ENCODE measurements around the gene MED28.
"Not testable (repeated sequence)": the region's sequence is repeated elsewhere in the genome, so short reads cannot be mapped to it uniquely, and the experiment has no call there.

The MED28 gene, protein sequence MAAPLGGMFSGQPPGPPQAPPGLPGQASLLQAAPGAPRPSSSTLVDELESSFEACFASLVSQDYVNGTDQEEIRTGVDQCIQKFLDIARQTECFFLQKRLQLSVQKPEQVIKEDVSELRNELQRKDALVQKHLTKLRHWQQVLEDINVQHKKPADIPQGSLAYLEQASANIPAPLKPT

DNA sequence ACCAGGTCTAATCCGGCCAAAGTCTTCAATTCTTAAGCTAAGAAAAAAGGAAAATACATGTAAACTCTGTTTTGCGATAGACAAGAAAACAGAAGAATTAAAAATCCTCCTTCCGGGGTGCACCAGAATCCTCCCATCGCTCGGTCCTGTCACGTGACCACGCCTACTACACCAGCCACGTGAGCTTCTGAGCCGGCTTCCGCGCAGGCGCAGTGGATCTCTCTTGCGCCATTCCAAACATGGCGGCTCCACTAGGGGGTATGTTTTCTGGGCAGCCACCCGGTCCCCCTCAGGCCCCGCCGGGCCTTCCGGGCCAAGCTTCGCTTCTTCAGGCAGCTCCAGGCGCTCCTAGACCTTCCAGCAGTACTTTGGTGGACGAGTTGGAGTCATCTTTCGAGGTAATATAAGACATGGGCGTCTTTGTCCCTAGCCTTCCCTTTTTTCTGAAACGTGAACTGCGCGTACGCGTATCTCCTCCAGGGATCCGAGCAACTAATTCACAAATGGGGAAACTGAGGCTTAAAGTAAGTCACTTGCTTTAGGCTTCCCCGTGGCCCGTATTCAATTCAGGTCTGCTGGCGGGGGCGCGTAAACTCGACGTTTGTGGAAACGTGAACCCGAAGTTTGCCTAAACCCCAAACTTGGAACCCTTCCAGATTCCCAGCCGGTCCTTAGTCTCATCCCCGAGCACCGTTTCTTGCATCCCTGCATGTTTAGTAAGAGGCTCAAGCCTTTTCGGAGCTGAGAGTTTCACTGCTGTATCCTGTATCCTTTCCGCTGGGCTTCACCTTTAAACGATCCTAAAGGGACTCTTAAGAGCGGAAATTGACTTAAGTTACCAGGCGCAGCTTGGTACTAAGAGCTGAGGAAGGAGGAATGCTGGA is at the start of gene MED28:
TSS of gene MED28 (plus strand) at position 226 of the 884 bp plus-strand sequence. CDS start at position 240, 14 bp downstream.
- peak; percentile 92 for DNase-seq (ENCODE audit: low read depth)

DNA sequence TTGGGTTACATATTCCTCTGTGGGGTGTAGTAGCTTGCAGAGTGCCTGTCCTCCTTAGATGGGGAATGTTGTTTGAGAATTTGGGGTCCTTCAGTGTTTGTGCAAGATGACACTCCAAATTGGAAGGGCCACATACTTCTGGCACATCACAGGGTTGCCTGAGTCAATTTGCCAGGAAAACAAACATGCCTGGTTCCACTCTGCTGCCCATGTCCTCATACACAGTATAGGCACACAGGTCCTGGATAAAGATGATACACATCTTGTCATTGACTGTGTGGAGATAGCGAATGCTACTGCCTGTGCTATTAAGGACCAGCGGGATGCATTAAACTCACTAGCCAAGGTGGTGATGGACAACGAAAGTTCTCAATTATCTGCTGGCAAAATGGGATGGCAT is 48.6 kb upstream of the MED28 start:
- no peak for DNase-seq (ENCODE audit: low read depth)

DNA sequence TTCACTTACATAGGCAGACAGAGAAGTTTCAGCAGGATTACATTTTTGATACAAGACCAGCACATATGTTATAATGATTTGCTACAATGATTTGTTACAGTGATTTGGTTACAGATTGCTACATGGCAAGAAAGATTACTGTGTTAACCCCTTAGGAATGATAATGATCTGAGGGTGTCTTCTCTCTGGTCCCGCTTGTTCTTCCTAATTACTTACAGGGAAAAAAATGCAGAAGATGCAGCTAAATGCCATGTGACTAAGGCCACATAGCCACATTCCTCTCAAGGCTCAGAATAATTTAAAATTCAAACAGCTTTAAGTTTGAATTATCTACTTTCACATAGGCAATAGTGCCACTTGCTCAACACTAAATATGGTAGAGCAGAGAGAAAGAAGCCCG is 47.2 kb upstream of the MED28 start:
- no peak for DNase-seq (ENCODE audit: low read depth)

DNA sequence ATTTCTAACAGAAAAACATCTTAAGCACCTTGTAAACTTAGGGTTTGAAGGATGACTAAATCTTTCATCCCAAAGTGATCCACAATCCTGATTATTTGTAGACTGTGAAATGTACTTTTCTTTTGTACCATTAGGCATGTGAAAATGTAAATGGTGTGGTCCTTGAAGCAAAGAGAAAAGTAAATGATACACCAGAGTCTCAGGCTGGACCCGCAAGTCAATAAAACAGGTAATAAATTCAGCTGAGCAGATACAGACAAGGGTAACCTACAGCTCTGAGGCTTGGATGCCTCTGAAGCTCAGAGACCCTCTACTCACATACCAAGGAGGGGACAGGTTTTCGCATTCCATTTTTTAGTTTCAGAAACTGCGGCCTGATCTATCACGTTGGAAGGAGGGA is 40.2 kb upstream of the MED28 start:
- no peak for DNase-seq (ENCODE audit: low read depth)

DNA sequence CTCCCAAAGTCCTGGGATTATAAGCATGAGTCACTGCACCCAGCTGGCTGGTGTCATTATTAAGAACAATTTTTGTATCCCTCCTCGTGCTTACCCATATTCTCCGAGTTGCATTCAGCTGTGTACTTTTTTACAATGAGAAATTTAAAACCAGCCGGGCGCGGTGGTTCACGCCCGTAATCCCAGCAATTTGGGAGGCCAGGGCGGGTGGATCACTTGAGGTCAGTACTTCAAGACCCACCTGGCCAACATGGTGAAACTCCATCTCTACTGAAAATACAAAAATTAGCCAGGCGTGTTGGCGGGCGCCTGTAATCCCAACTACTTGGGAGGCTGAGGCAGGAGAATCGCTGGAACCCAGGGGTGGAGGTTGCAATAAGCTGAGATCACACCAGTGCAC is 39.3 kb upstream of the MED28 start:
- not testable (repeated sequence) for DNase-seq (ENCODE audit: low read depth)

DNA sequence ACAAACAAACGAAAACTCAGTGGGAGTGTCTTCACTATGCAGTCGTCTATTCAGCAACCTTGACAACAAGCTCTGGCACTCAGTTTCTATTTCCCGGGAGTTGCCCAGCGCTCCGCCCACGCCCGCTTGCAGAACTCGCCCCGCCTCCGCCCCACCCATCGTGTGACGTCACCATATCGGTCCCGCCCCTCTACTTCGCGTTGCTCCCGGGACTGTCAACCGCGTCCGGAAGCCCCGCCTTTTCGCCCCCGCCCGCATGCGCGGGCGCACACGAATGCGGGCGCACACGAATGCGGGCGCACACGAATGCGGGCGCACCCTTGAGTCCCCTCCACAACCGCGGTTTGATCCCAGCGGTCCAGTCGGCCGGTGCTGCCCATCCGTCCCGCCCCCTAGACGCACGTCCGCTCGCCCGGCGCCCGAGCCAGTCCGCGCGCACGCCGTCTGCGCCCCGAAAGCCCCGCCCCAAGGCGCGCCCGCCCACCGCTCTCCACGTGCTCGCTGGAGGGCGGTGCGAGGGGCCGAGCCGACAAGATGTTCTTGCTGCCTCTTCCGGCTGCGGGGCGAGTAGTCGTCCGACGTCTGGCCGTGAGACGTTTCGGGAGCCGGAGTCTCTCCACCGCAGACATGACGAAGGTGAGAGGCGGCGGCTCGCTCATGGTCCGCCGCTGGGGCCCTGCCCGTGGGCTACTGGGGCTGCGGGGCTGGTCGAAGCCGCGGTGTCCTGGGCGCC is 37.3 kb upstream of the MED28 start, which contains the start of gene LAP3:
TSS of gene LAP3 (plus strand) at position 267 of the 733 bp plus-strand sequence. CDS start at position 535, 268 bp downstream.
- peak; percentile 94 for DNase-seq (ENCODE audit: low read depth)

DNA sequence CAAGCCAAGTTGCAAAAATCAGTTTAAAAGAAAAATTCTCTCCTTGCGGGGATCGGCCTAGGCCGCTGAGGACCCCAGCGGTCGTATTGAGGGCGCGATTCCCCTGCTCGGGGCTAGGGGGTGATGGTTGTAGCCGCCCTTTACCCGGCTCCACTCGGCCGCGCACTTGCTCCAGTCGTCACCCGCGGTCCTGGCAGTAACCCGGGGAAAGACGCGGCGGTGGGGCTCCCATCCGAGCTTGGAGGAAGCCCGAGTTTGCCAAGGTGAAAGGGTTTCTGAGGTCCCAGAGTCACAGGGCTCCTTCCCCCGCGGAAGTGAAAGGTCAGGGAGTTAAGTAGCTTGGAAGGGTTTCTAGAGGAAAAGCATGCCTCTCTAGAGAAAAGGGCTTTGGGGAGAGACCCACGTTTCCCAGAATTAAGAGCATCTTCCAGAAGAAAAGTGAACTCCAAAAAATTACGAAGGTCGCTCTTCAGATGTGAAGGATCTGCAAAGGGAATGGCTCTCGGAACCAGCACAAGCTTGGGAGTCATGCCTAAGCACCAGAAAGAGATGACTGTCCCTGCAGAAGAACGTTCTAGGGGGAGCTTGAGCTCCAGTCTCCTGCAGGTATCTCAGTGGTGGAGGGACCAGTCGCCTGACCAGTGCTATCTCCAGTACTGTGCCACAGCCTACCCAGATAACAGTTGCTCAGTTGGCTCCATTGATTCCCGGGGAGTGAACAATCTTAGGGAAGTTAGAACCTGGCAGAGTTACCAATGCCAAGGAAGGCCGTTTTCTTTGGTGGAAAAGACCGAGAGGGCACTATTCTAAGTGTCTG is 36.6 kb upstream of the MED28 start:
- DNase-seq (ENCODE audit: low read depth) = peak; percentile 19

DNA sequence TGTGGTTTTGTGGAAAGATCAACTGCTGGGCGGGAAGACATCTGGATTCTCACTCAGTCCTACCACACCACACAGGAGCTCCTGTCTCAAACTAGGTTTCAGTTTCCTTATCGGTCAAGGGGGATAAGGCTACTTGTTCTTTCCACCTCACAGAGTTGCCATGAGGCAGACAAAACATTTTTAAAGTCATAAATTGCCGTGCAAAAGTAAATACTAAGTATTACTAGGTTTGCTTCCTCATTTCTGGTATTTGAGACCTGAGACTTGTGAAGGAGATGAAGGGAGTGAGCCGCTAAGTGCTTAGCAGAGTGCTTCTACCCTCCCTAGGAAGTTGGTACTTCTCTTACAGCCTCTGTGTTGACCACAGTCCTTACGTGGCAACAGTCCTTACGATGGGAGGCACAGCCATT is 36.0 kb upstream of the MED28 start:
- DNase-seq (ENCODE audit: low read depth) = no peak

DNA sequence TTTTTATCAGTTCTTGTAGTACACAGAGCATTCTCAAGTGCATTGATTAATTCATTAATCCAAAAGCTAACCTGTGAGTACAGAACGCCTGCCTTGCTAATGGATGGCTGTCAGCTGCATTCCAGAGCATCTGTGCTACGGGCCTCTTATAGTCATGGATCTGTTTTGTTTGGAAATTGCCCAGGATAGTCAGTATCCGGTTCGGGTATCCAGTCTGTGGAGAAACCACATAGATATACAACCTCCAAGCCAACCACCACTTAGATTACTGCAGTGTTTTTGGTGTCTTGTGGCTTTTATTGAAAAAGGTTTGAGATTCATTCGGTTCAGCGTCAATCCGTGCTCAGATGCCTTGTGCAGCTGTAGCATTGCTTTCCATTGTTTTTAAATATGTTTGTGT is 33.5 kb upstream of the MED28 start:
- no peak for DNase-seq (ENCODE audit: low read depth)

DNA sequence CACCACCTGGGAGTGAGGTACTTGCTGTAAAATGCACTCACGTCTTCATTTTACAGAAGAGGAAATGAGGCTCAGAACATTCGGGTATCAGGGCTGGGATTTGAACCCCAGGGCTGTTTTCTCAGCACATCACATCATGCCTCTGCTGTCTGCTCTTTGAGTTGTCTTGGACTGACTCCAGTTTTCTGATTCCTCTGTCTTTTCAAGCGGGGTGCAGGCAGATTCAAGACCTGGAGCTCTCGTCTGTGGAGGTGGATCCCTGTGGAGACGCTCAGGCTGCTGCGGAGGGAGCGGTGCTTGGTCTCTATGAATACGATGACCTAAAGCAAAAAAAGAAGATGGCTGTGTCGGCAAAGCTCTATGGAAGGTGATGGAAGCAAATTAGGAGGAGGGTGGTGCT is 31.2 kb upstream of the MED28 start:
- no peak for DNase-seq (ENCODE audit: low read depth)

DNA sequence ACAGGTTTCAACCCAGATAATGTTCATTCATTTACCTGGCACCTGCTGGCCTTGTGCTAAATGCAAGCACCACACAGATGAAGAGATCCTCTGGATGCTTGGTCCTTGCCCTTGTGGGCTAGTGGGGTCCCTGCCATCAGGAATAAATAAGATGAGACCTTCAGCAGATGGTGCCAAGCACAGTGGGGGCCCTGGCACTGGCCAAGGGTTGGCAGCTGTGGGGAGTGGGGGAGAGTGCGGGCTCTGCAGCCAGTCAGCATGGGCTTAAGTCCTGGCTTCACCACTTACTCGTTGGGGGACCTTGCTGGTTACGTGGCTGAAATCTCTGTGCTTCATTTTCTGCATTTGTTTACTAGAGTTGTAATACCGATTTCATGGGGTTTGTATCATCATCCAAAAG is 30.5 kb upstream of the MED28 start:
- DNase-seq (ENCODE audit: low read depth) = no peak

DNA sequence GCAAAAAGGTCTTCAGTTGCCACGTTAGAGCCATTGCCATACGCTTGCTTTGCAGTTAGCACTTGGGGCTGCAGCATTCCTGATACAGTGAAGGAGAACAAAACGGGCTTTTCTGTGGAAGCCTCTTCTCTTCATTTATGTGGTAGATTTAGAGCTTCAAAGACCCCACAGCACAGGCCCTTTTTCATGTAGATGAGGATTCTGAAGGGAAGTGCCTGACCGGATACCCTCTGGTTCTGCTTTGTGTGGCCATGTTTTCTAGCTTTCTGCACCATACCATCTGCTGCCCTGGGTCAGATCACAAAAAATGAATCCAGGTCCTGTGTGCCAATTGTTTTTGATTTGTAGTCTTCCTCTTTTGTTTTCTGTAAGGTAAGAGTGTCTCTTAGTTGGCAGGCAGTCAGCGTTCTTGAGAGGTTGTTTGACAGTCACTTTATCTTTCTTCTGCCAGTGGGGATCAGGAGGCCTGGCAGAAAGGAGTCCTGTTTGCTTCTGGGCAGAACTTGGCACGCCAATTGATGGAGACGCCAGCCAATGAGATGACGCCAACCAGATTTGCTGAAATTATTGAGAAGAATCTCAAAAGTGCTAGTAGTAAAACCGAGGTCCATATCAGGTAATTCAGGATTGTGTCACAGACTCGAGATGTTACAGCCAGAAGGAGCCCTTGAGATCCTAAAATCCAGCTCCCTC is 29.8 kb upstream of the MED28 start:
- DNase-seq (ENCODE audit: low read depth) = no peak

DNA sequence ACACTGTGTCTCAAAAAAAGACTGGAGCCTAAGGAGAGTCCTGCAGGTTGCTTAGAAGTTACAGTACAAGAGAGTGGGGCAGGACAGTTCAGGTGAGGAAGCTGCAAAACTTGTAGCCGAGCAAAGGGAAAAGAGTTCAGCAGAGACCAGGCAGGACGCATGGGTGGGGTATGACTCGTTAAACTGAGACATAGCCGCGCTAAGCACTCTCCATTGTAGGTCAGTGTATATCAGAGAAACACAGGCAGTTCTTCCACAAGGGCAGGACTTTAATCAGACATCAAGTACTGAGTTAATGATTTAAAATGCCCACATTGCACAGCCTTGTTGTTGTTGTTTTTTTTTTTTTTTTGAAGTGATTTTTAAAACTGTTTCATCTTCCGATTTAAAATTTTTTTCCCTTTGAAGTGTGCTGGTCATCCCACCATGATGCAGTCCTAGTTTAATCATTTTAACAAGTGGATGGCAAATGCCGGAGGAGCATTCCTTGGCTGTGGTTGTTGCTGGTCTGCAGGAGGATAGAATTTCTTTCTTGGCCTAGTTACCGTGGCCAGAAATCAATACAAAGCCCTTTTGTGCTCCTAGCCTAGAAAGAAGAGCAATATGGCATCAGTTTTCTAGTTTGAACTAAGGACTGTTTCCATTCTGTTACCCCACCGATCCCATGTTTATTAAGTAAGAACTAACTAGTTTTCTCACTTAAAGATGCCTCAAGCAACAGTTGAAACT is 27.2 kb upstream of the MED28 start:
- DNase-seq (ENCODE audit: low read depth) = no peak

DNA sequence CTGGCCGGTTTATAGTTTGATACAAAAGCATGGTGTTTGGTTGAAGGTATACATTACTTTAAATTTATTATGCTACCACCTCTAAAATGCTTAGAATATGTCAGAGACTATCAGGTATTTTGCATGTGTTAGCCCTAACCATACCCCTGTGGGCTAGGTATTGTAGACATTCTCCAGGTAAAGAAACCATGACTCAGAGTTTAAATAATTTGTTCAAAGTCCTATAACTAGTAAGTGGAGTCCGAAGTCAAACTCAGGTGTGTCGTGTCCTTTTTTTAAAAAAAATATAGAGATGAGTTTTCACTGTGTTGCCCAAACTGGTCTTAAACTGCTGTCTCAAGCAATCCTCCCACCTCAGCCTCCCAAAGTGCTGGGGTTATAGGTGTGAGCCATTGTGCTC is 25.1 kb upstream of the MED28 start:
- DNase-seq (ENCODE audit: low read depth) = no peak

DNA sequence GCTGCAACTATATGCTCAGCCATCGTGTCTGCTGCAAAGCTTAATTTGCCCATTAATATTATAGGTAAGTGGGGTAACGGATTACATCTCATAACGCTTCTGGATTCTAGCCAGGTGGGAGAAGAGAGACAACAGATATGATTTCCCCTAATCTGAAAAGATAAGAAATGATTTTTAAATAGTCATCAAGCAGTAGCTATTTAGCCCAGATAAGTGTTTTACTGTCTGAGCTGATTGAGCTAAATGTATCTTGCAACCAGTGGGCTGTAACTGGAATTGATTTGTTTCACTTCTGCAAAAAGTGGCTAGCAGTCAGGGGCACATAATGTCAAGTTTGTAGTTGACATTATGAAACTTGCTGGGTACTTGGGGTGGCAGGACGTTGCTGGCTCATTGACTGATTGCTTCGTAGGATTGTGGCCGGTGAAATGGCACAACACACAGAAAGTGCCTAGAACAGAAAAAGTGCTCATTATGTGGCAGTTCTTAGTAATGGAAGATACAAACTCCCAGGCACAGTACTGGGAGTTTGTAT is 18.9 kb upstream of the MED28 start:
- DNase-seq (ENCODE audit: low read depth) = no peak

DNA sequence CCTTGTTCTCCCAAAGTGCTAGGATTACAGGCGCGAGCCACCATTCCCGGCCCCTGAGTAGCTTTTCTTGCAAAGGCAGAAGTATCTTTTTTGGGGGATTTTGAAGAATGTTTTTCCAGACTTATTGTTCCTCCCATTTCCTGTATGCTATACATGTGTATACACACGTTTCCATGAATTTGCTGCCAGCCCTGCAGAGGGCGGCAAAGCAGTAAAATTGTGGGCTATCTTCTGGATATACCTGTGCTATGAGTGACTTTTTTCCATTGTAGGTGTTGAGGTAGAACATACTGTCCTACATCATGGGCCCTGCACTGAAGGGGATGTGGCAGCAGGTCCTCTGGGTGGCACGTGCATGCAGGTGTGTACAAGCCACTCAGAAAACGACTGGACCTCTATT is 16.9 kb upstream of the MED28 start:
- DNase-seq (ENCODE audit: low read depth) = no peak

DNA sequence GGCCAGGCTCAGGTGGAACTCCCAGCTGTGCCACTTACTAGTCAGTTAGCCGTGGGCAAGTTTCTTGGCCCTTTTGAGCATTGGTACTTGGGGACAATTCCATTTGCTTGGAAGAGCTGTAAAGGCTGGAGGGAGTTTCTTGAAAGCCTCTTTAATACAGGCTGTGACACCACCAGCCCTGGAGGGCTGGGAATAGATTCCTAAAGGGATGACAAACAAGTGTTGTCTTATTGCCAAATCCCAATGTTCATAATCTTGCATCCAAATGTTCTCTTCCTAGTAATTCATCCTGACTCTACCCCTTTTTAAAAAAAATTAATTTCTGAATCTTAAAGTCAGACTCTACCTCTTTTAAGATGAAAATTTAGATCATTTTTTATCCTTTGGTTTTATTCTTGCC is 14.6 kb upstream of the MED28 start:
- DNase-seq (ENCODE audit: low read depth) = no peak

DNA sequence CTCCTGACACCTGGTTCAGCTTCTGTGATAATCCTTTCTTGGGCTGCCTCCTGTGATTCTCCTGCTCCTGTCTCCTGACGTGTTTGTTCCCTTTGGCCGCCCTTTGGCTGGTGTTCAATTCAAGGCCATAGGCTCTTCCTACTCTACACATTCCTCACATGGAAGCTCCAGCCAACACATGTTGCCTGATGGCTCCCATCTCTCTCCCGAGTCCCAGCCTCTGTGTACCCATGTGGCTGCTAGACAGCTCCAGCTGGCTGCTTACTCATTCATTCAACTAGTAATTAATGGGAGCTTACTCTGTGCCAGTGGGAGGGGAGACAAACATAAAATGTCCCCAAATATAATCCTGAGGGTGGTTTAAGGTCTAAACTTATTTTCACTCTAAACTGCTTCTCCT is 9.2 kb upstream of the MED28 start:
- DNase-seq (ENCODE audit: low read depth) = no peak

DNA sequence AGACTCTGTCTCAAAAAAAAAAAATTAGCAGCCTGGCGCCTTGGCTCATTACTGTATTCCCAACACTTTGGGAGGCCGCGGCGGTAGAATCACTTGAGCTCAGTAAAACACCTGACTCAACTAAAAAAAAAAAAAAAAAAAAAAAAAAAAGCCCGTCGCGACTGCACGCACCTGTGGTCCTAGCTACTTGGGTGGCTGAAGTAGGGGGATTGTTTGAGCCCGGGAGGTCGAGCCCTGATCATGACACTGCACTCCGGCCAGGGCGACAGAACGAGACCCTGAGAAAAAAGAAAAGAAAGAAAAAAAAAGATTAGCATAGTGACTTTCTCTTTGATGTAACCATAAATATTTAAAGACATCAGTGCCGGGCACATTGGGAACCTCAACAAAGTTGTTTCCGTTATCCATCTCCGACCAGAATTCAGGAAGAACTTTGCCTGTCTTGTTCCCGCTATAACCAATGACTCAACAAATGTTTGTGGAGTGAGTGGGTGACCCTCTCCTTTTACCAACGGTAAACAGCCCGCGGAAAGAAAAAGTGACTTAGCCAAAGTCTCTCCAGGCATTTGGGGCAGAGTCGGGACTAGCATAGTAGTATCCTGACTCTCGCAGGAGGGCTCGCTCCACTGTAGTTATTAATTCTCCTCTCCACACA is 553 bp upstream of the MED28 start:
- peak; percentile 14 for DNase-seq (ENCODE audit: low read depth)

DNA sequence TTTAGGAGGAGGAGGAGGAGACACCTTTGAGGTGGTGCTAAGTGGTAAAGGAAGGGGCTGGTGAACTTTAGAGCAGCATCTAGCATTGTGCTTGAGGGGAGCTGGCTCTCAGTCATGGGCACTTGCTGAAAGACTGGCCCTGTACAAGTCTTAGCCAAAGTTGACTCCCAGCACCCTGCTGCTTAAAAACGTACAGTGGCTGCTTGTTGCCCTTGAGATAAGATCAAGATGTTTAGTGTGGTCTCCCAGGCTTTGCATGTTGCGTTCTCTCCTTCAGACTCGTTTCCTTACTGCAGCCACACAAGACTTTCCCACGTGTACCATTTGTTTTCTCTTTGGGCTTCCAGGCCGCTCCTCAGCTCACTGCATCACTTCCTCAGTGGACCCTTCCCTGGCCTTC is 1.8 kb downstream of the MED28 start:
- DNase-seq (ENCODE audit: low read depth) = no peak

Measured in T-helper 22 cell (primary cell).